Mesothelial cell of epicardium (in vitro differentiated cells): Measurements from ENCODE around the gene DAB2IP. TPM values are rescaled to one million over a fixed set of nuclear protein-coding genes. Genes with fewer than 3 reads are reported as not detected.

ENCODE experiments used
- DNase-seq, 2 experiments: peaks; one replicate each; pipeline ENCODE4 v3.0.0; 2021; ENCODE audit warnings: low spot score in 2 of 2; ENCODE audit not compliant: unreplicated experiment in 2 of 2
- H3K27ac Mint-ChIP-seq: 2 replicates; pipeline ENCODE4 v1.8.0; 2021; ENCODE audit warnings: mixed read lengths
- H3K27me3 Mint-ChIP-seq: 2 replicates; pipeline ENCODE4 v1.8.0; 2021; ENCODE audit warnings: low read depth, mixed read lengths
- H3K36me3 Mint-ChIP-seq: 2 replicates; pipeline ENCODE4 v1.8.0; 2021; ENCODE audit warnings: mixed read lengths
- H3K4me1 Mint-ChIP-seq: 2 replicates; pipeline ENCODE4 v1.8.0; 2021; ENCODE audit warnings: mixed read lengths
- H3K4me3 Mint-ChIP-seq: 2 replicates; pipeline ENCODE4 v1.8.0; 2021; ENCODE audit warnings: mild to moderate bottlenecking, moderate library complexity, mixed read lengths
- H3K9me3 Mint-ChIP-seq: 2 replicates; pipeline ENCODE4 v1.8.0; 2021; ENCODE audit warnings: mixed read lengths
- CTCF ChIP-seq: fragments of 200-600 bp; sonication (generic); IDR thresholded peaks from one replicate; pipeline ENCODE4 v1.5.0; 2021; ENCODE audit warnings: antibody characterized with exemption; ENCODE audit not compliant: unreplicated experiment
- total RNA-seq: library from RNA; stranded (reverse); gene quantifications from 3 replicates; pipeline ENCODE4 v1.2.1, GENCODE V29; 2021

Gene DAB2IP
- total RNA-seq, 1 donor from 2014 or later, result 75.7 TPM

DNA sequence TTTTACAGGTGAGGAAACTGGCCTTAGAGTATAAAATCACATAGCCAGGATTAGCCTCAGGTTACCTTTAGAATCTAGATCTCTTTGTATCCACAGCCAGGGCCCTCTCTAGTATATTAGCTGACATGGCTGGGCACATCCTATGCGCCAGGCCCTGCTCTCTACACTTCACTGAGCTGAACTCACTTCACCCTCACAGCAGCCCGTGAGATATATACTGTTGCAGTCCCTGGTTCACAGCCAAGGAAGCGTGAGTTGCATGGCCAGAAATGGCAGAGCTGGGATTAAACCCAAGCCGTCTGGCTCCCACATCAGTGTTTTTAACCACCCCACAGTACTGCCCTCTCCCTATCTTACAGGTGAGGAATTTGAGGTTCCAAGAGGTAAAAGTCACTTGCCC, 58.4 kb downstream of the DAB2IP start:
- TF ChIP-seq CTCF, result no peak

GRCh38 chr9:121711281-121711680, 59.8 kb downstream of the DAB2IP start:
- no peak for TF ChIP-seq CTCF
- no peak for DNase-seq
- peaks cover 3% of the 10 kb centered on the region for H3K36me3 Mint-ChIP-seq
- no peak overlapping the region for H3K4me3 Mint-ChIP-seq
- no peaks in the 10 kb centered on the region for H3K9me3 Mint-ChIP-seq
- H3K27ac Mint-ChIP-seq, result no peak overlapping the region
- peaks cover 13% of the 10 kb centered on the region for H3K4me1 Mint-ChIP-seq
- H3K27me3 Mint-ChIP-seq, result no peaks in the 10 kb centered on the region

More for the DNA sequence above, 58.4 kb downstream of the DAB2IP start:
- H3K4me3 Mint-ChIP-seq, result no peak overlapping the region
- no peak for DNase-seq
- H3K4me1 Mint-ChIP-seq, result peaks cover 18% of the 10 kb centered on the region
- no peaks in the 10 kb centered on the region for H3K9me3 Mint-ChIP-seq
- peaks cover 3% of the 10 kb centered on the region for H3K36me3 Mint-ChIP-seq
- H3K27me3 Mint-ChIP-seq, result no peaks in the 10 kb centered on the region
- H3K27ac Mint-ChIP-seq, result no peak overlapping the region

DNA sequence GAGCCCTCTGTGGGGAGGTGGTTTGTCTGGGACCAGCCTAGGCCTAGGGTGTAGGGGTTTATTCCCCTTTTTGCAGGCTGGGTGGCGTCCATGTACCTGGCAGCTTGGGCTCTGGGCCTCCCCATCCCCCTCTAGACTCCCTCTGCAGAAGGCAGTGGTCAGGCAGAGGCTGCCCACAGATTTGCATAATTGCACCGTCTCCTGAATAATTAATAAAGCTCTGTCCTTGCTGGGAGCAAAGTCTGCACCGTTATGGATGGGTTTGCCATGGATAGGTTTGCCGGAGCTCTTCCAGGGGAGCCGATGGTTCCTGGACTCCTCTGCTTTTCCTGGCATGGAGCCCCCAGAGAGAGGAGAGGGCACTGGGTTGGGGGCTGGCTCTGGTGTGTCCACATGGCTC, 60.4 kb downstream of the DAB2IP start:
- no peak for TF ChIP-seq CTCF
- Mint-ChIP-seq H3K27me3 (no peaks in the 10 kb centered on the region), H3K36me3 (peaks cover 3% of the 10 kb centered on the region), H3K27ac (no peak overlapping the region), H3K4me3 (no peak overlapping the region), H3K9me3 (no peaks in the 10 kb centered on the region), H3K4me1 (peaks cover 9% of the 10 kb centered on the region)
- DNase-seq, result no peak

DNA sequence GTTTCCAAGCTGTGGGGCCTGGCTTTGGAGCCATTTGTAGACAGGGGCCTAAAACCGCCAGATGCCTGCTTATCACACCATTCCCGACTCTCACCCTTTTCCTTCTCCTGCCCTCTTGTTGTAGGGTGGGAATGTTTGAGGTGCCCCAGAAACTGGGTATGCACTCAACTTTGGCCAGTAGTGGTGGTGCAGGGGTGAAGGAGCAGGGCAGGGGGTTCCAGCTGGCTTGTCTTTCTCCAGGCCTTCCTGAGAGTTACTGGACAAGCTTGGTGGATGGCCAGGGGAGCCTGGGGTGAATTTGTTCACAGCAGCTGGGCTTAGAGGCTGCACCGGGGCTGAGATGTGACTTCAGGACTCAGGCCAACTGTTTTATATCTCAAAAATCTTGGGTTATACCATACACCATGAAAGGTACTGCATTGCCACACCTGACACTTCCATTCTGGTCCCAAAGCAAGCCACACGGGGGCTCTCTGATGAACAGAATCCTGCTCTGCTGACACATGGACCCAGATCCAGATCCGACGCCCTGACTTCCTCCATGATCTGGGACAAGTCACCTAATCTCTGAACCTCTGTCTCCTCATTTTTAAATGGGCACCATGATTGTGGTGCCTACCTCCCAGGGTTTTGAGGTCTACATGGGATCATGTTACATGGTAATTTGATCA, 62.1 kb downstream of the DAB2IP start:
- peaks cover 3% of the 10 kb centered on the region for H3K36me3 Mint-ChIP-seq
- TF ChIP-seq CTCF, result no peak
- no peak overlapping the region for H3K4me3 Mint-ChIP-seq
- no peaks in the 10 kb centered on the region for H3K9me3 Mint-ChIP-seq
- no peak overlapping the region for H3K27ac Mint-ChIP-seq
- H3K27me3 Mint-ChIP-seq, result no peaks in the 10 kb centered on the region
- no peak for DNase-seq
- peaks cover 11% of the 10 kb centered on the region for H3K4me1 Mint-ChIP-seq

GRCh38 chr9:121714075-121714705, 62.8 kb downstream of the DAB2IP start:
- Mint-ChIP-seq H3K4me3 (no peak overlapping the region), H3K36me3 (peaks cover 3% of the 10 kb centered on the region), H3K4me1 (peaks cover 16% of the 10 kb centered on the region), H3K9me3 (no peaks in the 10 kb centered on the region), H3K27ac (no peak overlapping the region), H3K27me3 (no peaks in the 10 kb centered on the region)
- no peak for DNase-seq
- no peak for TF ChIP-seq CTCF
